Left ventricle myocardium superior (tissue), 1 donor: Measurements from ENCODE around the gene TMEM131. TPM values are rescaled to one million over a fixed set of nuclear protein-coding genes. Genes with fewer than 3 reads are reported as not detected.

Source experiments
- ATAC-seq: fragments of 200-7000 bp; cut with Tn5 transposase; one replicate; pipeline ENCODE4 v1.9.1; 2020; ENCODE audit warnings: mild to moderate bottlenecking, moderate library complexity
- DNase-seq: peaks from one replicate; pipeline ENCODE4 v3.0.0-alpha.2; 2020
- intact Hi-C: fragments of 100-400 bp; cut with micrococcal nuclease; formaldehyde crosslinking; loops from one replicate; pipeline ENCODE4 v1.11.0; 2022
- total RNA-seq: library from RNA; stranded (reverse); fragmentation: NEBNext Ultra II Directional; extraction: Animal tissue kit (Norgen Biotek cat#: 25700); gene quantifications from one replicate; pipeline ENCODE4 v1.2.1, GENCODE V29; 2021
- donor health status: DM: no; HTN: yes; CAD: no; lungs with severe emphysema.

Gene TMEM131
- total RNA-seq, 1 donor from 2014 or later, result 29.0 TPM

GRCh38 chr2:97758131-97758705 lies 237.5 kb downstream of the TMEM131 start:
- intact Hi-C loops, result no loop called here

GRCh38 chr2:97757062-97757461 lies 238.7 kb downstream of the TMEM131 start:
- ATAC-seq (no peak), DNase-seq (no peak)
- intact Hi-C loops, result no loop called here

More at GRCh38 chr2:97758131-97758705, 237.5 kb downstream of the TMEM131 start:
- DNase-seq (no peak), ATAC-seq (no peak)

DNA sequence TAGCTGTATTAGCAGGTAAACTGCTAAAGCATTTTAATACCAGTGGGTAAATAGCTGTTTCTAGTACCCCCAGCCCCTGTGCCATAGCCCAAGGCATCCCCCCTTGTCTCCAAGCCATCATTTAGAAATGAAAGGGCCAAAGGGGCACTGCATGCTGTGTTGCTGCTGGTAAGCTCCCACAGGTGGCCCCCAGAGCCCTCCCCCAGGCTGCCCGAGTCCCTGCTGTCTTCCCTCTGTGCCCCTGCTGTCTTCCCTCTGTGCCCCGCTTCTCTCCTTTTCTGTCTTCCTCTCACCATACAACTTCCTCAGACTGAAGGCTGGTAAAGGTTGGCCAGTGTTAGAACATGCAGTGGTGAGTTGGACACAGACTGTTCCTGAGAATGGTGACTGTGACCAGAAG lies 240.3 kb downstream of the TMEM131 start:
- intact Hi-C loops, result no loop called here
- no peak for DNase-seq
- no peak for ATAC-seq

- peak; percentile 11 for ATAC-seq
- DNase-seq, result no peak
- intact Hi-C loops, result no loop called here
These were observed 240.9 kb downstream of the TMEM131 start for GRCh38 chr2:97754690-97755346.

GRCh38 chr2:97752342-97753334 lies 243.1 kb downstream of the TMEM131 start:
- ATAC-seq, result no peak
- no peak for DNase-seq
- intact Hi-C loops, result no loop called here

DNA sequence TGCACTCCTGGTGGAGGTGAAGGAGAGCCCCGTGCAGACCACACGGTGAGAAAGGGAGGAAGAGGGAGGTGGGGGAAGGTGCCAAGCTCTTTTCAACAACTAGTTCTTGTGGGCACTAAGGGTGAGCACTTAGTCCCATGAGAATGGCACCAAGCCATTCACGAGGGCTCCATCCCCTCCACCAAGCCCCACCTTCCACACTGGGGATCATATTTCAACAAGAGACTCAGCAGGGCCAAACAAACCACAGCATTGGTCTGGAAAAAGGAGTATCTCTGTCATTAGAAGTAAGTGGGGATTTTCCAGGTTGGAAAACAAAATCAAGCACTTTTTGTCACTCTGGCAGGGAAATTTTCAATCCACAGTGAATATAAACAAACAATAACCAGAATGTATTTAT lies 244.0 kb downstream of the TMEM131 start:
- intact Hi-C loops, result no loop called here
- ATAC-seq, result peak; percentile 88

DNA sequence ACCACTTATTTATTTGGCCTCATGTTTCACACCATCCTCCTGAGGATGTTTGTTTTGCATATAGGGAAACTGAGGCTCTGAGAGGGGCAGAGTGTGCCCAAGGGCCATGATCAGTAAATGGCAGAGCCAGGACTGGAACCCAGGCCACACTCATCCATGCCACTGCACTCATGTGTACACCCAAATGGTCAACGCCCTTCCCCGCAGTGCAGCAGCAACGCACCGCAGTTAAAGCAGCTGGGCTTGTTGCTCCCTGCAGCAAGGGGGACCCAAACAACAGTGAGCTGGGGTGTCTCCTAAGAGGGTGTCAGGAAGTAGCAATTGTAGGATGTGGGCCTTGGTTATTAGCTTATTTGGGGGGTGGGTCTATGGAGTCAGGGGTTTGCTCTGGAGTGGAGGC lies 245.7 kb downstream of the TMEM131 start:
- no peak for DNase-seq
- intact Hi-C loops, result no loop called here
- no peak for ATAC-seq

More for the DNA sequence above, 244.0 kb downstream of the TMEM131 start:
- DNase-seq, result peak; percentile 52

DNA sequence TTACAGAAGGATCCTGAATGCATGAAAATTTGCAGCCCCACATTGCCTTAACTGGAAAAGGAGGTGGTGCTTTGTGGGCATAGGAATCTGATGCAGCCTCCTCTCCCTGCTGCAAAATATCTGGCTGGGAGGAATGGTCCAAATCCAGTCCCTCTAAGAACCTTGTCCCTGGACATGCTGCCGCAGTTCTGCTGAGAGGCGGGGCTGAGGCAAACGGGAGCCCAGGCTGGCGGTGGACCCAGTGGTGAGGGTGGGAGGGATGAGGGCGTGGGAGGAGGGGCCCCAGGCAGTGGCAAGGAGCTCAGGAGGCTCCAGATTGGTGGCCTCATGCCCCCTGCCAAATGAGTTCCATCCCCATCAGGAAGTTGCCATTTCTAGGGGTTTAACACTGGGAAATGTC lies 246.2 kb downstream of the TMEM131 start:
- DNase-seq (no peak), ATAC-seq (no peak)
- intact Hi-C loops, result no loop called here

DNA sequence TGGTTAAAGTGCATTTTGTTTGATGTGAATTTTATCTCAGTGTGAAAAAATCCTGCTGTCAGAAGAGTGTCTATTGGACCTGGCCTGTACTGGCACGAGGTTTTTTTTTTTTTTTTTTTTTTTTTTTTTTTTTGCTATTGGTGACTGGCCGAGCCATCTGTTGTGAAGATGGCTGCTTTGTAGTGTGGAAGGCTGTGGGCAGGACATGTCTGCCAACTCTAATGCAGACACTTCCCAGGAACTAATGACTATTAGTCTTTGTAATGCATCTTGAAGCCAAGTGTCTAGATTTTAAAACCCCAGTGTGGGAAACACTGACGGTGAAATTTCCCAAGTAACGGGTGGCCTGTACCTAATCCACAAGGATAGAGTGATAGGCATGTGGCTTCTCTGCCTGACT lies 248.0 kb downstream of the TMEM131 start:
- intact Hi-C loops, result no loop called here
- ATAC-seq (peak; percentile 20), DNase-seq (no peak)

DNA sequence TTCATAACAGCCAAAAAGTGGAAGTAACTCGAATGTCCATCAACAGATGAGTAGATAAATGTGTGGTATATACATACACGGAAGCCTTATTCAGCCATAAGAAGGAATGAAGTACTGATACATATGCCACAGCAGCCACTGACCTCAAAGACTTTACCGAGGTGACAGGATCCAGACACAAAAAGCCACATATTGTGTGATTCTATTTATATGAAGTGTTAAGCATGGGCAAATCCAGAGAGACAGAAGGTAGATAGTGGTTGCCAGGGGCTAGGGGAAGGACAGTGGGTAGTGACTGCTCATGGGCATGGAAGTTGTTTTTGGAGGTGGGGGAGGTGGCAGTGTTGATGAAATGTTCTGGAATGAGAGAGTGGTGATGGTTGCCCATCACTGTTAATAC lies 248.5 kb downstream of the TMEM131 start:
- intact Hi-C loops, result no loop called here
- DNase-seq, result no peak
- no peak for ATAC-seq

- no peak for DNase-seq
- intact Hi-C loops, result no loop called here
- no peak for ATAC-seq
These were observed 250.1 kb downstream of the TMEM131 start for GRCh38 chr2:97745474-97746174.

GRCh38 chr2:97743913-97744312 lies 251.8 kb downstream of the TMEM131 start:
- no peak for ATAC-seq
- intact Hi-C loops, result no loop called here

GRCh38 chr2:97742381-97742847 lies 253.3 kb downstream of the TMEM131 start:
- DNase-seq (peak; percentile 62), ATAC-seq (peak; percentile 86)
- intact Hi-C loops, result no loop called here

More at GRCh38 chr2:97743913-97744312, 251.8 kb downstream of the TMEM131 start:
- no peak for DNase-seq

- intact Hi-C loops, result no loop called here
- ATAC-seq (no peak), DNase-seq (no peak)
These were observed 254.1 kb downstream of the TMEM131 start for GRCh38 chr2:97741686-97742085.

DNA sequence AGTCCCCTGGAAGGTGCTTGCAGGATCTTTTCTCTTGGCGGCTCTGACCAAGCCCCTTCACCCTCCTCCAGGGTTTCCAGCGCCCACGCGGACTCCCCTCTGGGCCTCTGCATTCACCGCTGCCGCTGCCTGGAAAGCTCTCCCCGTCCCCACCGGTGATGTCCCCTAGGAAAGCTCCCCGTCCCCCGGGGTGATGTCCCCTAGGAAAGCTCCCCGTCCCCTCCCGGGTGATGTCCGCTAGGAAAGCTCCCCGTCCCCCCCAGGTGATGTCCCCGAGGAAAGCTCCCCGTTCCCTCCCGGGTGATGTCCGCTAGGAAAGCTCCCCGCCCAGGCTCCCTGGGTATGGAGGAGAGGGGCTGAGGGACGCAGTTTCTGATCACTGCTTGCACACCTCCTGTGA lies 254.5 kb downstream of the TMEM131 start:
- ATAC-seq, result no peak
- intact Hi-C loops, result no loop called here

DNA sequence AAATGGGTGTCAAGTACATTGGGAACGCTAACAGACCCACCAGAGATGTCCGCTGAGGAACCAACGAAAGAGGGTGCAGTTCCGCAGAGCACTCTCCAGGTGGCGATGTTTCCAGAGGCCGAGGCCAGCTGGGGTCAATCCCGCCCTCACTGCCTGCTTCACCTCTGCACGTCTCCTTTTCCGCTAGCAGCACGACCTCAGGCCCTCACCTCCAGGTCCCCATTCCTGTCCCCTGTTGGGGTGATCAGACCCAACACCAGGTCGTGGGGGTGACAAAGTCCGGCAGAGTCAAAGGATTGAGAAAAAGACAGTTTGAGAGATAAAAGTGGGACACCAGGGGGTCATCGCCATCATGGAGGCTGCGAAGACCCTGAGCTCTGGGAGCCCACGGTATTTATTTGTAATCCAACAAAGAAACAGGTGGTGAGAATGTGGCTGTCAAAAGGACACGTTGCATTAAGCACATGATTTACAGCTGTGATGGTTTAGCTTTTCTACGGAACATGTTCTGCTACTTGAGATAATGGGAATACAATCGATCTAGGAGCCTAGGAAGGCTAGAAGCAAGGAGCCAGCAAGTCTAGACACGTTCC lies 255.1 kb downstream of the TMEM131 start:
- intact Hi-C loops, result no loop called here
- peak; percentile 46 for DNase-seq

More for the DNA sequence above, 254.5 kb downstream of the TMEM131 start:
- peak; percentile 20 for DNase-seq

DNA sequence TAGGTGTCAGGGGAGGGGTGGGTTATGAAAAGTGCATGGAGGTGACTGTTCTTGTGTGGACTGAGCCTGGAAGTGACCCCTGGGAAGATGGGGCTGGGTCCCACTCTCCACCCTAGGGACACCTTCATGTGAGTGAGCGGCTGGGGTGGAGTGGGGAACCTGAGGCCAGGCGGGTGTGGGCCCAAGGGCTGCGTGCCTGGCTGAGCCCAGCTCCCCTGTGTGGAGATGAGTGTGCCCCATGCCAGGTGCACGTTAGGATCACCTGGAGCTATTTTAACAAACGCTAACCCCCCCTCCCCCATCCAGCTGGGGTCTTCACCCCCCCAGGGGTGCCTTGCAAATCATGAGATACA lies 255.9 kb downstream of the TMEM131 start:
- intact Hi-C loops, result no loop called here
- peak; percentile 17 for DNase-seq
- ATAC-seq, result no peak

More for the DNA sequence above, 255.1 kb downstream of the TMEM131 start:
- peak; percentile 60 for ATAC-seq

DNA sequence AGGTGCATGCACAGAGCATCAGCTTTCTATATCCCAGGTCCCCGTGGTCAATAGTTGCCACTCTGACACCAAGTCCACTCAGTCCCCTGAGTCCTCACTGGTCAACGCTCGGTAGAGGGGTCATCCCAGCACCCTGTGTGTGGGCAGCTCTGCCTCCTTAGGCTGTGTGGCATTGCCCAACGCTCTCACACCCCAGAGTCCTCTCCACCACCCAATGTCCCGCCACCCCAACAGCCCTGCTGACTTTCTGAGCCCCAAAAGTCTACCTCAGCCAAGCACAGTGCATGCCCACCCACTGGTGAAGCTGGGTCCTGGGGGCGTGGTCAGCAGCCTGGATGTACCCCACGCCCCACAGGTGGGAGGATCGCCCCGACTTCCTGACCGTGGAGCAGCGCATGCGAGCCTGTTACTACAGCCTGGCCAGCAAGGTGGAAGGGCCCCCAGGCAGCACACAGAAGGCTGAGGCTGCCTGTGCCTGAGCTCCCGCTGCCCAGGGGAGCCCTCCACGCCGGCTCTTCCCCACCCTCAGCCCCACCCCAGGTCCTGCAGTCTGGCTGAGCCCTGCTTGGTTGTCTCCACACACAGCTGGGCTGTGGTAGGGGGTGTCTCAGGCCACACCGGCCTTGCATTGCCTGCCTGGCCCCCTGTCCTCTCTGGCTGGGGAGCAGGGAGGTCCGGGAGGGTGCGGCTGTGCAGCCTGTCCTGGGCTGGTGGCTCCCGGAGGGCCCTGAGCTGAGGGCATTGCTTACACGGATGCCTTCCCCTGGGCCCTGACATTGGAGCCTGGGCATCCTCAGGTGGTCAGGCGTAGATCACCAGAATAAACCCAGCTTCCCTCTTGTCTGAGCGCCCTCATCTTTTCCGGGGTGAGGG lies 256.5 kb downstream of the TMEM131 start:
- ATAC-seq (no peak), DNase-seq (peak; percentile 22)
- intact Hi-C loops, result no loop called here
